Limb (tissue), 2 donors: Measurements from ENCODE around the gene AATK.
"Not testable (repeated sequence)": the region's sequence is repeated elsewhere in the genome, so short reads cannot be mapped to it uniquely, and the experiment has no call there.

ENCODE experiments used
- DNase-seq, 2 donors: peaks; one replicate each; pipeline ENCODE4 v3.0.0-alpha.2; 2016; ENCODE audit errors: extremely low spot score in 2 of 2

AATK gene

GRCh38 chr17:81162491-81162890, 3.5 kb downstream of the AATK start:
- DNase-seq, result no peak

DNA sequence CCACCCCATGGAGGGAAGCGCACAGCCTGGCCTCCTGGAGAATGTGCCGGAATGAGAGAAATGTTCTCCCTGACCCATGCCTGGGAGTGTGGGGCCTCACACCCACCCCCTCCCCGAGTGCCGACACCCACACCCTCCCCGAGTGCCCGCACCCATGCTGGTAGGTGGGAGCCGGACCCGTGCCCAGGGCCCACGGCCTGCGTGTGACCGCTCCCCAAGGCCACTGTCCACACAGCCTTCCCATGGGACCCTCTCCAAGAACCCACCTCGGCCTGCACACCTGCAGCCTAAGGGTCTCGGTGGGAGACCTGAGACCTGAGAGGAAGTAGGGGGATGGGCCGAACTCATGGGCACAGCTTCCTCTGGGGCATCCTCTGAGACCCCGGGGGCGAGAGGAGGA, 4.0 kb downstream of the AATK start:
- no peak for DNase-seq

DNA sequence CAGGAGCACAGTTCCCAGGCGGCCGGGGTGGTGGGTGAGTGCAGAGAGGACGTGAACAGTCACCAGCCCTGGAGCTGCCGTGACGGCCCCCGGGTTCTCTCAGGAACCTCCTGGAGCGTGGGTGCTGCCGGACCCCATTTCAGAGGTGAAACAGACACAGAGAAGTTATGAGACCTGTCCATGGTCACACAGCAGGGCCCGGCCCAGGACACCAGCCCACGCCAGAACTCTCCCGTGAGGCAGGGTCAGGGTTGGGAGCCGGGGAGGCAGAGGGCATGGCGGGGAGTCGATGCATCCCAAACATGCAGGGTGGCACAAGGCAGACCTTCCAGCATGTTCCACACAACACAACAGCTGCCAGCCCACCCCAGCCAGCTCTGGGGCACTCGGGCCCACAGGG, 4.5 kb downstream of the AATK start:
- DNase-seq, result no peak

- no peak for DNase-seq
These were observed 5.1 kb downstream of the AATK start for GRCh38 chr17:81160747-81161453.

- no peak for DNase-seq
These were observed 5.7 kb downstream of the AATK start for GRCh38 chr17:81160306-81160705.

DNA sequence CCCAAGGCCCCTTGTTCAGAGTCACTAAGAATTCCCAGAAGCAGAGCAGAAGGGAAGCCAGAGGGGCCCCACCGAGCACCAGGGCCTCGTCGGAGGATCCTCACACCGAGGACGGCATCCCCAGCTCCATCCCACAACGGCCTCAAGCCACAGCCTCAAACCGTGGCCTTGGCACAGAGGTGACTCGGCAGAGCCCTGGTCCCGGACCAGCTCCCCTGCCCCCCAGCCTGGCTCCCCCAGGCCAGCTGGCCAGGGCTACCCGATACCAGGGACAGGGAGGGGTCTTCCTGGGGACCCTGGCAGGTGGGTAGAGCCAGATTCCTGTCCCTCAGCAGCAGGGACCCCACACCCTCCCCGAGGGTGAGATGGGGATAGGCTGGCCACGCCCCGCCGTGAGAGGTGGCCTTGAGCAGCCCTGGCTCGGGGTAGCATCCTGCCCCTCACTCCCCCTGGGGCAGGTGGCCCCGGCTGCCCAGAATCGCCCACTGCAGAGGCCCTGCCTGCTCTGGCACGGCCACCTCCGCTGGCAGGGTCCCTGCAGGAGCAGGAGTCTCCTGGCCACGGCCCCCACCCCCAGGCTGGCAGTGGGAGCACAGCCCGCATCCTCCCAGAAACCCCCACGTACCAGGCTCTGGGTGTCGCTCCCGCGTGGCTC, 6.3 kb downstream of the AATK start:
- DNase-seq, result no peak

- DNase-seq, result no peak
These were observed 7.1 kb downstream of the AATK start for GRCh38 chr17:81158688-81159590.

GRCh38 chr17:81157848-81158687, 8.0 kb downstream of the AATK start:
- no peak for DNase-seq

DNA sequence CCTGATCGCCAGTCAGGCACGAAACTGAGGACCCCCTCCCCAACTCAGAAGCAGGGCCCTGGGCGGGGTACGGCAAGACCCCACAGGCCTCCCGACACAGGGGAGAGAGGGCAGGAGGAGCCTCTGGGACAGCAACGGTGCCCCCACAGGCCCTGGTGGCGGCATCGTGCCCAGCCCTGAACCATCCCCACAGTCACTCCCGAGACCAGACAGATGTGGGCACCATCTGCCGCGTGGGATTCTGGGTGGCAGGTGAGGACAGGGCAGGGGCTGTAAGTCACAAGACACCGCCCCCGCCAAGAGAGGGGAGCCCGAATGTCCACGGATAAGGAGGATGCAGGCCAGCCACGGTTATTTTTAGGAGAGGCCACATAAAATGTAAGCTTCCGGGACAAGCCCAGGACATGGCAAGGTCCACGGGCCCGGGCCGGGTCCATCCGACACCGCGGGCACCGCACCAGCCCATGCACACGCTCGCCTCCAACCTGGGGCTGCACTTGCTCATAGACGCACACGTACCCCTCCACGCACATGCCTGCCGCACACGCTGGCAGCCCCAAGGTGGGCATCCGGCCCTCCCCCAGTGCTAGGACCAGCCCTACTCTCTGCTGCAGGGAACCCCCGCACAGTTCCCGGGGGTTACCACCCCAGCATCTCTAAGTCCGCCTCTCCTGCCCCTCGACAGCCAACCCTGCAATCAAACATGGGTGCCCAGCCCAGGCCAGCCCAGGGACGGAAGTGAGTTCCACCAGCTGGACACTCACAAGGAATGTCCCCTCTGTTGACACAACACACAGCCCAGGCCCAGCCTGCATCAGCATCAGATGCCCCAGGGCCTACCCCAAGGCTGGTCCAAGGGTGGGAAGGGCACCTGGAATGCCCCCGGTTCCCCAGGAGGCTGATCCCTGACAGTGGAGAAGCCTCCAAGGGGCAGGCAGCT, 8.9 kb downstream of the AATK start:
- no peak for DNase-seq

GRCh38 chr17:81154961-81155360, 11.1 kb downstream of the AATK start:
- no peak for DNase-seq

- DNase-seq, result not testable (repeated sequence)
These were observed 12.0 kb downstream of the AATK start for GRCh38 chr17:81154016-81154415.

- no peak for DNase-seq
These were observed 12.6 kb downstream of the AATK start for GRCh38 chr17:81153340-81153803.

DNA sequence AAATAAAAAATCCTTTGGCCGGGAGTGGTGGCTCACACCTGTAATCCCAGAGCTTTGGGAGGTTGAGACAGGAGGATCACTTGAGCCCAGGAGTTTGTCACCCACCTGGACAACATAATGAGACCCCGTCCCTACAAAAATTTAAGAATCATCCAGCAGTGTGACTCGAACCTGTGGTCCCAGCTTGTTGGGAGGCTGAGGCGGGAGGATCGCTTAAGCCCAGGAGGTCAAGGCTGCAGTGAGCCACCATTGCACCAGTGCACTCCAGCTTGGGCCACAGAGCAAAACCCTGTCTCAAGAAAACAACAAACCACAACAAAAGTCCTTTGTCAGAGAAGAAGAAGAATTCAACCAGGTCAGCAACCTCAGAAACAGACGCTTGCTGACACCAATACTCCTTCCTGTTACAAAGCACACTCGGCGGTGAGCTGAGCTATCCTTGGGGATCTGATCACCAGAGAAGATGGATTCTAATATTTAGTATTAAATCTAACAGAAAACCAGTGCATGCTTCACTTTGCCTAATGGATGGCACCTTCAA, 13.7 kb downstream of the AATK start:
- DNase-seq, result no peak

- DNase-seq, result no peak
These were observed 14.7 kb downstream of the AATK start for GRCh38 chr17:81151278-81151677.

DNA sequence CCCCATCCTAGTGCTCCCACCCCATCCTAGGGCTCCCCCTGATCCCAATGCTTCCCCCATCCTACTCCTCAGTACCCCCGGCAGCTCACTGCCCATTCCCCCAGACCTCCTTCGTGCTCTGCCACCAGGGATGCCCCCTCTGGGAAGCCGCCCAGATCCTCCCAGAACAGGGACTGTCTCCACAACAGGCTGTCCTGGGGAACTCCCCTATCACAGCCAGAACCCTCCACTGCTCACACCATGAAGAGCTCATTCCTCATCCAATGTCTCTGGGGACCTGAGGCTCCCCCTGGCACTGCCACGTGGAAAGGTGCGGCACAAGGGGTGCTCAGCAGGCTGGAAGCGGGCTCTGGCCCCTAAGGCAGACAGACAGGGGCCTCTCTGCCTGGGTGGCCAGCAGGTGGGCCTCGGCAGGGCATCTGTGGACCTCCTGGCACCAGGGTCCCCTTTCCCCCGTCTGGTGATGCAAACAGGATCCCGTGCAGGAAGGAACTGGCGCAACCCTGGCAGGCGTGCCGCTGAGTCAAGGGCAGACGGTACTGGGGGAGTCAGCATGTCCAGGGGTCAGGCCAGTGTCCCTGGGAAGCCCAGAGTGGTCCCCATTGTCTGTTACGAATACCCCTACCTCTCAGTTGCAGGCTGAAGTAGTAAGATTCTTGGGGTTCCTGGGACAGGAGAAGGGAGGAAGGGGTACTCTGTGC, 15.5 kb downstream of the AATK start:
- no peak for DNase-seq

DNA sequence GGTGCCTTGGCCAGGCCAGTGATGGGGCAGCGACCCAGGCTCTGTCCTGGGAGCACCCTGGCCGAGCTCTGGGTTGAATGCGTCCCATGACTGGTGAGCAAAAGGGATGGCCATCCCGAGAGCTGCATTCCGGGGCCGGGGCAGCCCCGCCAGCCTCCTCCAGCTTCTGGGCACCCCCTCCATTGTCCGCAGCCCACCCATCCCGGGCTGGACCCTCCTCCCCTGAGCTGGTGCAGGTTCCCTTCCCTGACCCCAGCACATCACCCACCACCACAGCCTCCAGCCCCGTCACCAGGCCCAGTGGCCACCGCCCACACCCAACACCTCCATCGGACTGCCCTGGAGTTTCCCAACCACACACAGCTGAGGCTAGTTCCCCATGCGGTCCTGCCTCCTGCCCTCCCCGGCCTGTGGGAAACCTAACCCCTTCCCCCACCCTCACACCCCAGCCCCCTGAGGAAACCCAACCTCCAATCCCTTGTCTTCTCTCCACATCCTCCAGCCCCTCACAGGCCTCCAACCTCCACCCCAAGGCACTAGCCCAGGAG, 17.0 kb downstream of the AATK start:
- DNase-seq, result no peak

DNA sequence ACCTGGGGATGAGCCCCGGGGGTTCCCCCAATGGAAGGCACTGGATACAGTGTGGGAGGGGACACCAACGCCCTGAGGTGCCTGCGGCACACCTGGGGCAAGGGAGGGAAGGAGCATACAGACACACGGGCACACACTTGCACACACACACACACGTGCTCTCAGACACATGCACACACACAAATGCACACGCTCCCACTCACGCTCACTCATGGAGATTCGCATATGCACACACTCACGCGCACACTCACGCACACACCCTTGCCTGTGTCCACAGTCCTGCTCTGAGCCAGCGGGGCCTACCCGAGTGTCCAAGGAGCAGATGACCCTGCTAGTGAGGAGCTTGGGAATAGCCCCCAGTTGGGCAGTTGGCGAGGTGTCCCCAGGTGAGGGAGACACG, 17.4 kb downstream of the AATK start:
- no peak for DNase-seq

- DNase-seq, result no peak
These were observed 18.3 kb downstream of the AATK start for GRCh38 chr17:81147701-81148100.

DNA sequence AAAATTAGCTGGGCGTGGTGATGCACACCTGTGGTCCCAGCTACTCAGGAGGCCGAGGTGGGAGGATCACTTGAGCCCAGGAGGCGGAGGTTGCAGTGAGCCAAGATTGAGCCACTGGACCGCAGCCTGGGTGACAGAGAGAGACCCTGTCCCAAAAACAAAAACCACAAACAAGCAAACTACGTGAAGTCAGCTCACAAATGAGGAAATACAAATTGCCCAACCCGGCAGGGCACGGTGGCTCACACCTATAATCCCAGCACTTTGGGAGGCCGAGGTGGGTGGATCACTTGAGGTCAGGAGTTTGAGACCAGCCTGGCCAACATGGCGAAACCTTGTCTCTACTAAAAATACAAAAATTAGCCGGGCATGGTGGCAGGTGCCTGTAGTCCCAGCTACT, 19.8 kb downstream of the AATK start:
- not testable (repeated sequence) for DNase-seq
